CD4-positive, alpha-beta T cell treated with Interferon gamma for 1 hour (primary cell): ENCODE data around the gene CNNM1.

Experiments
- DNase-seq: peaks from one replicate; pipeline ENCODE4 v3.0.0-alpha.2; 2020

Gene CNNM1

GRCh38 chr10:99329304-99329553 is at the start of gene CNNM1:
TSS of gene CNNM1 (plus strand) at chr10:99329356. CDS start at chr10:99329388, 32 bp downstream.
- DNase-seq, result no peak

- DNase-seq, result no peak
Observed at GRCh38 chr10:99279626-99280111, 49.5 kb upstream of the CNNM1 start.

- DNase-seq, result no peak
Observed at GRCh38 chr10:99280472-99280871, 48.7 kb upstream of the CNNM1 start.

- no peak for DNase-seq
Observed at GRCh38 chr10:99285881-99286280, 43.3 kb upstream of the CNNM1 start.

- no peak for DNase-seq
Observed at GRCh38 chr10:99290306-99290705, 38.9 kb upstream of the CNNM1 start.

- DNase-seq, result no peak
Observed at GRCh38 chr10:99292159-99292558, 37.0 kb upstream of the CNNM1 start.

- no peak for DNase-seq
Observed at GRCh38 chr10:99296605-99297004, 32.6 kb upstream of the CNNM1 start.

- no peak for DNase-seq
Observed at GRCh38 chr10:99297033-99297432, 32.1 kb upstream of the CNNM1 start.

GRCh38 chr10:99303899-99304861 is 25.0 kb upstream of the CNNM1 start:
- DNase-seq, result no peak

- no peak for DNase-seq
Observed at GRCh38 chr10:99304862-99305229, 24.3 kb upstream of the CNNM1 start.

GRCh38 chr10:99312501-99312900 is 16.7 kb upstream of the CNNM1 start:
- DNase-seq, result no peak

GRCh38 chr10:99315853-99316252 is 13.3 kb upstream of the CNNM1 start:
- DNase-seq, result no peak

GRCh38 chr10:99316374-99316773 is 12.8 kb upstream of the CNNM1 start:
- no peak for DNase-seq

GRCh38 chr10:99318048-99318447 is 11.1 kb upstream of the CNNM1 start:
- DNase-seq, result no peak

- no peak for DNase-seq
Observed at GRCh38 chr10:99318475-99318874, 10.7 kb upstream of the CNNM1 start.

- no peak for DNase-seq
Observed at GRCh38 chr10:99325281-99325680, 3.9 kb upstream of the CNNM1 start.

GRCh38 chr10:99326871-99327270 is 2.3 kb upstream of the CNNM1 start:
- no peak for DNase-seq

GRCh38 chr10:99328579-99329303 is 415 bp upstream of the CNNM1 start:
- no peak for DNase-seq

GRCh38 chr10:99329554-99330346 is 594 bp downstream of the CNNM1 start:
- no peak for DNase-seq

- no peak for DNase-seq
Observed at GRCh38 chr10:99330347-99330924, 1.3 kb downstream of the CNNM1 start.

- DNase-seq, result no peak
Observed at GRCh38 chr10:99331207-99331803, 2.1 kb downstream of the CNNM1 start.

GRCh38 chr10:99337311-99337811 is 8.2 kb downstream of the CNNM1 start:
- DNase-seq, result no peak
